ENCODE measurements around the gene SFTA2. TPM values are rescaled to one million over a fixed set of nuclear protein-coding genes. Genes with fewer than 3 reads are reported as not detected.

SFTA2 gene
- total RNA-seq, 1 experiment from 2014 or later = not detected

DNA sequence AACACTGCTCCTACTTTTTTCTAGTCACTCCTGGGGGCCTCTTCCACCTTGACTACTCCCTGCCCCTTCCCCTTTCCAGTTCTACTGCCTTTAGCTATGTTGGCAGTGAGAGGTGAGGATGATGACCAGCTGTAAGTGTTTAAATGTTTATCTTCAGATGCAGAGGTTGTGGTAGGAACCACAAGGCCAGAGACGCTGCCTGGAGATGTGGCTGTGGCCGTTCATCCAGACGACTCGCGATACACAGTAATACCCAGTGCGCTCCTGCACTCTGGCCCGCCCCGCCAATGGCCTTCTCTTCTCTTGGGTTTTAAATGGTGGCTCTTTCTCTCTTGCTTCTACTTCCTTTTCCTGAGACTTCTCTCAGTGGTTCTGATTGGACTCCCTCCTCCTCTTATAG is 13.3 kb downstream of the SFTA2 start:
- ATAC-seq (no peak), DNase-seq (ENCODE audit: low read depth, low spot score) (no peak)
- no peak overlapping the region for H3K9ac ChIP-seq (ENCODE audit: low read length)
- peaks cover 6 to 33% of the 10 kb centered on the region in 2 experiments; a peak in 3 of 4 replicates for H3K4me1 ChIP-seq (ENCODE audit: control insufficient read depth in 1 of 2, insufficient read depth in 2 of 2, low read length in 2 of 2)
- H4K20me1 ChIP-seq (ENCODE audit: insufficient read depth) = no peaks in the 10 kb centered on the region
- H3K27me3 ChIP-seq (ENCODE audit: insufficient read depth, low read length) = no peaks in the 10 kb centered on the region
- no peak overlapping the region for H2AFZ ChIP-seq (ENCODE audit: low read depth, low read length, poor library complexity, severe bottlenecking)
- peaks cover 12 to 17% of the 10 kb centered on the region in 2 experiments; a peak in 3 of 4 replicates for H3K36me3 ChIP-seq (ENCODE audit: control insufficient read depth in 1 of 2, insufficient read depth in 2 of 2, low read length in 2 of 2)
- no peaks in the 10 kb centered on the region for H3K9me3 ChIP-seq (ENCODE audit: control insufficient read depth in 1 of 2, insufficient read depth in 1 of 2, low read depth in 1 of 2, low read length in 2 of 2)
- BruUV-seq (replicated peaks) = no TSS peak
- H3K4me3 ChIP-seq (replicated peaks in 1 of 2; ENCODE audit: low read depth in 1 of 2, low read length in 2 of 2) = no peak overlapping the region
- RAD21 ChIA-PET (ENCODE audit: low non-redundant PET in 1 of 2, low total read pairs in 2 of 2, uncharacterized antibody in 2 of 2, unreplicated experiment in 2 of 2) = no interaction called here
- TF ChIP-seq, protein P1, sequence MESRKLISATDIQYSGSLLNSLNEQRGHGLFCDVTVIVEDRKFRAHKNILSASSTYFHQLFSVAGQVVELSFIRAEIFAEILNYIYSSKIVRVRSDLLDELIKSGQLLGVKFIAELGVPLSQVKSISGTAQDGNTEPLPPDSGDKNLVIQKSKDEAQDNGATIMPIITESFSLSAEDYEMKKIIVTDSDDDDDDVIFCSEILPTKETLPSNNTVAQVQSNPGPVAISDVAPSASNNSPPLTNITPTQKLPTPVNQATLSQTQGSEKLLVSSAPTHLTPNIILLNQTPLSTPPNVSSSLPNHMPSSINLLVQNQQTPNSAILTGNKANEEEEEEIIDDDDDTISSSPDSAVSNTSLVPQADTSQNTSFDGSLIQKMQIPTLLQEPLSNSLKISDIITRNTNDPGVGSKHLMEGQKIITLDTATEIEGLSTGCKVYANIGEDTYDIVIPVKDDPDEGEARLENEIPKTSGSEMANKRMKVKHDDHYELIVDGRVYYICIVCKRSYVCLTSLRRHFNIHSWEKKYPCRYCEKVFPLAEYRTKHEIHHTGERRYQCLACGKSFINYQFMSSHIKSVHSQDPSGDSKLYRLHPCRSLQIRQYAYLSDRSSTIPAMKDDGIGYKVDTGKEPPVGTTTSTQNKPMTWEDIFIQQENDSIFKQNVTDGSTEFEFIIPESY (IDR thresholded peaks at IDR 0.05; ENCODE audit: extremely low read depth, insufficient replicate concordance, low read length) = no peak
- TF ChIP-seq, protein P2, sequence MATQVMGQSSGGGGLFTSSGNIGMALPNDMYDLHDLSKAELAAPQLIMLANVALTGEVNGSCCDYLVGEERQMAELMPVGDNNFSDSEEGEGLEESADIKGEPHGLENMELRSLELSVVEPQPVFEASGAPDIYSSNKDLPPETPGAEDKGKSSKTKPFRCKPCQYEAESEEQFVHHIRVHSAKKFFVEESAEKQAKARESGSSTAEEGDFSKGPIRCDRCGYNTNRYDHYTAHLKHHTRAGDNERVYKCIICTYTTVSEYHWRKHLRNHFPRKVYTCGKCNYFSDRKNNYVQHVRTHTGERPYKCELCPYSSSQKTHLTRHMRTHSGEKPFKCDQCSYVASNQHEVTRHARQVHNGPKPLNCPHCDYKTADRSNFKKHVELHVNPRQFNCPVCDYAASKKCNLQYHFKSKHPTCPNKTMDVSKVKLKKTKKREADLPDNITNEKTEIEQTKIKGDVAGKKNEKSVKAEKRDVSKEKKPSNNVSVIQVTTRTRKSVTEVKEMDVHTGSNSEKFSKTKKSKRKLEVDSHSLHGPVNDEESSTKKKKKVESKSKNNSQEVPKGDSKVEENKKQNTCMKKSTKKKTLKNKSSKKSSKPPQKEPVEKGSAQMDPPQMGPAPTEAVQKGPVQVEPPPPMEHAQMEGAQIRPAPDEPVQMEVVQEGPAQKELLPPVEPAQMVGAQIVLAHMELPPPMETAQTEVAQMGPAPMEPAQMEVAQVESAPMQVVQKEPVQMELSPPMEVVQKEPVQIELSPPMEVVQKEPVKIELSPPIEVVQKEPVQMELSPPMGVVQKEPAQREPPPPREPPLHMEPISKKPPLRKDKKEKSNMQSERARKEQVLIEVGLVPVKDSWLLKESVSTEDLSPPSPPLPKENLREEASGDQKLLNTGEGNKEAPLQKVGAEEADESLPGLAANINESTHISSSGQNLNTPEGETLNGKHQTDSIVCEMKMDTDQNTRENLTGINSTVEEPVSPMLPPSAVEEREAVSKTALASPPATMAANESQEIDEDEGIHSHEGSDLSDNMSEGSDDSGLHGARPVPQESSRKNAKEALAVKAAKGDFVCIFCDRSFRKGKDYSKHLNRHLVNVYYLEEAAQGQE (IDR thresholded peaks at IDR 0.05; ENCODE audit: low read depth) = no peak
- no peak for TF ChIP-seq EGR1 (IDR thresholded peaks at IDR 0.05; ENCODE audit: low read depth)
- TF ChIP-seq SP1 (IDR thresholded peaks at IDR 0.05; ENCODE audit: low read depth) = no peak
- TF ChIP-seq EZH2phosphoT487 (IDR thresholded peaks at IDR 0.05; ENCODE audit: borderline replicate concordance) = no peak
- POLR2A ChIA-PET = interaction anchor here (1.4 kb wide), 1 partner anchor 11 kb away, joined by 3 read pairs; the partner anchor contains the start of gene GTF2H4
- intact Hi-C loops (cut with micrococcal nuclease) = no loop called here
- H3K4me2 ChIP-seq (ENCODE audit: low read length) = no peak overlapping the region
- H3K79me2 ChIP-seq (ENCODE audit: insufficient read depth, low read length) = no peaks in the 10 kb centered on the region; the same call in 1 of the 2 replicates
- CTCF ChIA-PET = interaction anchor here (1.0 to 4.4 kb wide), 3 partner anchors 11 to 169 kb away, joined by 3 to 44 read pairs (median 4); partner anchors contain the start of gene GTF2H4
- H3K27ac ChIP-seq (ENCODE audit: low read depth, low read length) = no peak overlapping the region
- H3K9me2 ChIP-seq (ENCODE audit: insufficient read depth) = no peaks in the 10 kb centered on the region
